Heart right ventricle (tissue), 16 donors: ENCODE data around the gene CSF3R. TPM values are rescaled to one million over a fixed set of nuclear protein-coding genes. Genes with fewer than 3 reads are reported as not detected.
"Not testable (repeated sequence)": the region's sequence is repeated elsewhere in the genome, so short reads cannot be mapped to it uniquely, and the experiment has no call there.

Source experiments
- ATAC-seq, 8 donors: fragments of 200-7000 bp; cut with Tn5 transposase; one replicate each; pipeline ENCODE4 v1.9.1; 2020; ENCODE audit warnings: mild to moderate bottlenecking in 8 of 8, moderate library complexity in 8 of 8, moderate number of reproducible peaks in 1 of 8
- DNase-seq, 2 donors: peaks; one replicate each; pipeline ENCODE4 v3.0.0-alpha.2; 2020
- H3K27ac ChIP-seq, 10 donors: fragments of 200-600 bp; sonication (generic) in 2 of 10; one replicate each; pipeline versions ENCODE4 v1.5.0 to v1.8.0; 2020 to 2022; ENCODE audit warnings: mild to moderate bottlenecking in 3 of 10
- H3K27me3 ChIP-seq, 7 donors: fragments of 200-600 bp; one replicate each; pipeline ENCODE4 v1.8.0; 2021 to 2022; ENCODE audit warnings: mild to moderate bottlenecking in 2 of 7
- H3K36me3 ChIP-seq, 9 donors: fragments of 200-600 bp; sonication (generic) in 1 of 9; one replicate each; pipeline versions ENCODE4 v1.5.0 to v1.8.0; 2020 to 2022; ENCODE audit warnings: mild to moderate bottlenecking in 2 of 9
- H3K4me1 ChIP-seq, 9 donors: fragments of 200-600 bp; sonication (generic) in 1 of 9; one replicate each; pipeline versions ENCODE4 v1.5.0 to v1.8.0; 2020 to 2022; ENCODE audit warnings: mild to moderate bottlenecking in 4 of 9
- H3K4me3 ChIP-seq, 10 donors: fragments of 200-600 bp; sonication (generic) in 2 of 10; one replicate each; pipeline versions ENCODE4 v1.5.0 to v1.8.0; 2020 to 2022; ENCODE audit warnings: mild to moderate bottlenecking in 7 of 10, moderate library complexity in 2 of 10
- H3K9me3 ChIP-seq, 11 donors: fragments of 200-600 bp in 10 of 11; sonication (generic) in 2 of 11; one replicate each; pipeline versions ENCODE4 v1.5.0 to v1.8.0; 2013 to 2022; ENCODE audit warnings: mild to moderate bottlenecking in 2 of 11, control low read depth in 1 of 11, moderate library complexity in 1 of 11
- CTCF ChIP-seq, 9 donors: fragments of 200-600 bp; sonication (generic) in 2 of 9; IDR thresholded peaks; one replicate each; pipeline versions ENCODE4 v1.5.0 to v1.8.0; 2021 to 2022; ENCODE audit warnings: antibody characterized with exemption in 9 of 9, mild to moderate bottlenecking in 5 of 9, moderate library complexity in 1 of 9
- WGBS, 2 donors: extraction: QIAGEN DNeasy Blood & Tissue Kit; methylation state at CpG; one replicate each; pipeline ENCODE4 v1.1.7; 2013; ENCODE audit warnings: inconsistent platforms in 1 of 2; 5-methylcytosine and 5-hydroxymethylcytosine counted together
- intact Hi-C, 10 donors: fragments of 100-400 bp; cut with DNase I; formaldehyde crosslinking; loops; one replicate each; pipeline versions ENCODE4 v1.11.1 to v1.14.2; 2022
- polyA plus RNA-seq, 2 donors: library from polyadenylated mRNA; stranded (reverse); fragments of 200-250 nt; gene quantifications; one replicate each; pipeline ENCODE4 v1.2.3, GENCODE V29; 2013
- total RNA-seq, 10 donors: library from RNA; stranded (reverse); fragmentation: NEBNext Ultra II Directional in 3 of 10; extraction: Animal tissue kit (Norgen Biotek cat#: 25700) in 3 of 10; gene quantifications; one replicate each; pipeline versions ENCODE4 v1.2.1 to v1.2.4, GENCODE V29; 2021 to 2023
- donor health status: Arrhythmogenic right ventricular cardiomyopathy.
- donor health status: ischemic (EF 13 %, LVEDD 7.1; RV severe dilation, severe dysfunction).
- donor health status: healthy with polysubstance abuse.
- donor health status: DM: no; HTN: yes; CAD: no.
- donor health status: DM: no; HTN: no; CAD: no.
- donor health status: ischemic (EF 25% LVEDD 6.9; RV normal size, moderate dysfunction).
- donor health status: ischemic (EF 25% LVEDD 5.7; RV mildly dilated, moderate dysfunction).
- donor health status: healthy.
- donor health status: DM: yes; HTN: yes; CAD: no.
- donor health status: Ischemic cardiomyopathy.
- donor health status: ischemic (EF 35%, LVEDD 5.7; RV mildly dilated, moderate dysfunction).
- donor health status: nonischemic (EF 11% LVEDD 7.7; RV severe dilation, severe dysfunction).
- donor health status: DM: yes; HTN: yes; CAD: no.
- donor health status: PGD.
- donor health status: ischemic (EF 29% LVEDD 5.4; RV normal size, mild dysfunction).
- donor health status: nonischemic (EF 23%, LVEDD 6.1; RV moderate dilation, normal function).

CSF3R gene
- total and polyA plus RNA-seq, 12 donors, result 1.8 to 13.9 (median 4.2) TPM

- DNase-seq, result no peak
- intact Hi-C loops, result no loop called here
- WGBS, 2 donors, result 72 to 73% methylated on average over 15 of the region's 15 CpGs
- Histone ChIP-seq H3K9me3 (no peaks in the 10 kb centered on the region), H3K4me1 (no peaks in the 10 kb centered on the region), H3K27ac (no peak overlapping the region), H3K4me3 (no peak overlapping the region), H3K36me3 (no peaks in the 10 kb centered on the region), H3K27me3 (peaks cover 0 to 75% (median 17%) of the 10 kb centered on the region in 7 donors)
- TF ChIP-seq CTCF (IDR thresholded peaks at IDR 0.05), result no peak
- ATAC-seq, result no peak
These were observed 29.4 kb upstream of the CSF3R start for GRCh38 chr1:36511804-36512798.

GRCh38 chr1:36511220-36511619 lies 28.5 kb upstream of the CSF3R start:
- 82 to 91% methylated on average over 2 of the region's 2 CpGs for WGBS, 2 donors
- H3K27me3 ChIP-seq, result peaks cover 0 to 79% (median 24%) of the 10 kb centered on the region in 7 donors
- H3K27ac ChIP-seq, H3K9me3 ChIP-seq, ATAC-seq, intact Hi-C loops, H3K4me3 ChIP-seq, DNase-seq, H3K36me3 ChIP-seq, H3K4me1 ChIP-seq: not testable (repeated sequence)

- no peaks in the 10 kb centered on the region for H3K9me3 ChIP-seq
- WGBS, 2 donors, result 82 to 87% methylated on average over 7 of the region's 7 CpGs
- no peak for ATAC-seq
- no peak overlapping the region for H3K27ac ChIP-seq
- no peaks in the 10 kb centered on the region for H3K36me3 ChIP-seq
- no peaks in the 10 kb centered on the region for H3K4me1 ChIP-seq
- DNase-seq, result no peak
- peaks cover 0 to 81% (median 32%) of the 10 kb centered on the region in 7 donors for H3K27me3 ChIP-seq
- H3K4me3 ChIP-seq, result no peak overlapping the region
- intact Hi-C loops, result no loop called here
- no peak for TF ChIP-seq CTCF (IDR thresholded peaks at IDR 0.05)
These were observed 27.7 kb upstream of the CSF3R start for GRCh38 chr1:36510418-36510817.

GRCh38 chr1:36508257-36508656 lies 25.5 kb upstream of the CSF3R start:
- H3K27ac ChIP-seq, result no peak overlapping the region
- H3K4me3 ChIP-seq, result no peak overlapping the region
- no peaks in the 10 kb centered on the region for H3K4me1 ChIP-seq
- no peak for ATAC-seq
- WGBS, 2 donors, result 79 to 82% methylated on average over 3 of the region's 3 CpGs
- H3K36me3 ChIP-seq, result no peaks in the 10 kb centered on the region
- H3K27me3 ChIP-seq, result peaks cover 0 to 83% (median 39%) of the 10 kb centered on the region in 7 donors
- intact Hi-C loops, result no loop called here
- no peak for TF ChIP-seq CTCF (IDR thresholded peaks at IDR 0.05)
- no peak for DNase-seq
- H3K9me3 ChIP-seq, result no peaks in the 10 kb centered on the region
